Activated CD4-positive, alpha-beta memory T cell treated with anti-CD3 and anti-CD28 coated beads for 36 hours (primary cell): ENCODE data around the gene CYP2D6. TPM values are rescaled to one million over a fixed set of nuclear protein-coding genes. Genes with fewer than 3 reads are reported as not detected.
"Not testable (repeated sequence)": the region's sequence is repeated elsewhere in the genome, so short reads cannot be mapped to it uniquely, and the experiment has no call there.

Experiments
- CTCF ChIA-PET: fragments of 350-600 bp; sonication (Branson Sonifier 250); formaldehyde crosslinking; loops from one replicate; lab custom pipeline; 2021; ENCODE audit warnings: antibody characterized with exemption, inconsistent platforms; lab: Charles Lee
- POLR2A ChIA-PET: fragments of 350-600 bp; sonication (Branson Sonifier 250); formaldehyde crosslinking; loops from one replicate; lab custom pipeline; 2021; ENCODE audit warnings: antibody characterized with exemption; lab: Charles Lee
- DNase-seq: peaks from one replicate; pipeline ENCODE4 v3.0.0-alpha.2; 2020
- H3K27ac Mint-ChIP-seq: one replicate; pipeline ENCODE4 v1.8.0; 2021; ENCODE audit warnings: mixed read lengths
- H3K27me3 Mint-ChIP-seq: one replicate; pipeline ENCODE4 v1.8.0; 2021; ENCODE audit warnings: mixed read lengths
- H3K36me3 Mint-ChIP-seq: one replicate; pipeline ENCODE4 v1.8.0; 2021; ENCODE audit warnings: mixed read lengths
- H3K4me1 Mint-ChIP-seq: one replicate; pipeline ENCODE4 v1.8.0; 2021; ENCODE audit warnings: low read depth, mixed read lengths
- H3K4me3 Mint-ChIP-seq: one replicate; pipeline ENCODE4 v1.8.0; 2021; ENCODE audit warnings: mild to moderate bottlenecking, mixed read lengths
- H3K9me3 Mint-ChIP-seq: one replicate; pipeline ENCODE4 v1.8.0; 2021; ENCODE audit warnings: mixed read lengths
- intact Hi-C: fragments of 100-400 bp; cut with micrococcal nuclease; formaldehyde crosslinking; loops from one replicate; pipeline ENCODE4 v1.15.1; 2023
- total RNA-seq, 2 experiments: library from RNA; stranded (reverse); gene quantifications; one replicate each; pipeline ENCODE4 v1.2.3, GENCODE V29; 2021

Gene CYP2D6
- total RNA-seq, 2 experiments from 2014 or later, result 1.5 to 1.9 TPM

DNA sequence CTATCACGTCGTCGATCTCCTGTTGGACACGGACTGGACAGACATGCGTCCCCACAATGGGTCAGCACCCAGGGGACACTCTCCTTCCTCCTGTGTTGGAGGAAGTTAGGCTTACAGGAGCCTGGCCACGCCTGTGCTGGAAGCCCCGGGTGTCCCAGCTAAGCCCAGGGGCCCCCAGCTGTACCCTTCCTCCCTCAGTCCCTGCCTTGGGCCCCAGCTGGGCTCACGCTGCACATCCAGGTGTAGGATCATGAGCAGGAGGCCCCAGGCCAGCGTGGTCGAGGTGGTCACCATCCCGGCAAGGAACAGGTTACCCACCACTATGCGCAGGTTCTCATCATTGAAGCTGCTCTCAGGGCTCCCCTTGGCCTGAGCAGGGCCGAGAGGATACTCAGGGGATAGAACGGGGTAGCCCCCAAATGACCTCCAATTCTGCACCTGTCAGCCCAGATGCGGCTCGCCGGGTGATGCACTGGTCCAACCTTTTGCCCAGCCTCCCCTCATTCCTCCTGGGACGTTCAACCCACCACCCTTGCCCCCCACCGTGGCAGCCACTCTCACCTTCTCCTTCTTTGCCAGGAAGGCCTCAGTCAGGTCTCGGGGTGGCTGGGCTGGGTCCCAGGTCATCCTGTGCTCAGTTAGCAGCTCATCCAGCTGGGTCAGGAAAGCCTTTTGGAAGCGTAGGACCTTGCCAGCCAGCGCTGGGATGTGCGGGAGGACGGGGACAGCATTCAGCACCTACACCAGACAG is 10.9 kb upstream of the CYP2D6 start:
- H3K4me1 Mint-ChIP-seq, H3K4me3 Mint-ChIP-seq, DNase-seq, H3K27me3 Mint-ChIP-seq, H3K27ac Mint-ChIP-seq, POLR2A ChIA-PET, H3K9me3 Mint-ChIP-seq, CTCF ChIA-PET, intact Hi-C loops: not testable (repeated sequence)
- peaks cover 11% of the 10 kb centered on the region for H3K36me3 Mint-ChIP-seq

DNA sequence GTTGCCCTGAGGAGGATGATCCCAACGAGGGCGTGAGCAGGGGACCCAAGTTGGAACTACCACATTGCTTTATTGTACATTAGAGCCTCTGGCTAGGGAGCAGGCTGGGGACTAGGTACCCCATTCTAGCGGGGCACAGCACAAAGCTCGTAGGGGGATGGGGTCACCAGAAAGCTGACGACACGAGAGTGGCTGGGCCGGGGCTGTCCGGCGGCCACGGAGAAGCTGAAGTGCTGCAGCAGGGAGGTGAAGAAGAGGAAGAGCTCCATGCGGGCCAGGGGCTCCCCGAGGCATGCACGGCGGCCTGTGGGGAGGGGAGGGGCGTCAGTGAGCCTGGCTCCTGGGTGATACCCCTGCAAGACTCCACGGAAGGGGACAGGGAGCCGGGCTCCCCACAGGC is 9.5 kb upstream of the CYP2D6 start:
- CTCF ChIA-PET, POLR2A ChIA-PET, H3K4me3 Mint-ChIP-seq, H3K4me1 Mint-ChIP-seq, H3K27me3 Mint-ChIP-seq, H3K9me3 Mint-ChIP-seq, DNase-seq, intact Hi-C loops, H3K36me3 Mint-ChIP-seq, H3K27ac Mint-ChIP-seq: not testable (repeated sequence)

DNA sequence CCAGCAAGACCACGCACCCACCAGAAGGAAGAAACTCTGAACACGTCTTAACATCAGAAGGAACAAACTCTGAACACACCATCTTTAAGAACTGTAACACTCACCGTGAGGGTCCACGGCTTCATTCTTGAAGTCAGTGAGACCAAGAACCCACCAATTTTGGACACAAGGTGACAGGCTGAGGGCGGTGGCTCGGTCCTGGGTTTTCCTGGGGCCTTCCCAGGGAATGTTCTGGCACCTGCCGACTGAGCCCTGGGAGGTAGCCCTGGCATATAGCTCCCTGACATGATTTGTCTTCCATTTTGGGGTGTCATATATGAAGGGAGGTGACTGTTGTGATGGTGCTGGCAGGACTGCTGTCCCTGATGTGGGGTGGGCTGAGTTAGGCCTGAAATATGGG is 8.9 kb upstream of the CYP2D6 start:
- POLR2A ChIA-PET, H3K27me3 Mint-ChIP-seq, H3K36me3 Mint-ChIP-seq, H3K4me3 Mint-ChIP-seq, H3K4me1 Mint-ChIP-seq, H3K27ac Mint-ChIP-seq, DNase-seq, H3K9me3 Mint-ChIP-seq, intact Hi-C loops: not testable (repeated sequence)
- CTCF ChIA-PET, result interaction anchor here (0.6 kb wide), 1 partner anchor 42 kb away, joined by 3 read pairs; no protein-coding TSS in a partner anchor

DNA sequence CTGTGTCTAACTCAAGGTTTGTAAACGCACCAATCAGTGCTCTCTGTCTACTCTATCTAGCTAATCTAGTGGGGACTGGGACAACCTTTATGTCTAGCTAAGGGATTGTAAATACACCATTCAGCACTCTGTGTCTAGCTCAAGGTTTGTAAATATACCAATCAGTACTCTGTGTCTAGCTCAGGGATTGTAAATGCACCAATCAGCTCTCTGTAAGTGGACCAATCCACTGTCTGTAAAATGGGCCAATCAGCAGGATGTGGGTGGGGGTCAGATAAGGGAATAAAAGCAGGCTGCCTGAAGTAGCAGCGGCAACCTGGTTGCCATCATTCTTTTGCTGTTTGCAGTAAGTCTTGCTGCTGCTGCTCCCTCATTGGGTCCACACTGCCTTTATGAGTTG is 8.4 kb upstream of the CYP2D6 start:
- no peak for DNase-seq
- H3K4me3 Mint-ChIP-seq, result no peak overlapping the region
- H3K9me3 Mint-ChIP-seq, result no peaks in the 10 kb centered on the region
- H3K36me3 Mint-ChIP-seq, result peaks cover 6% of the 10 kb centered on the region
- H3K27ac Mint-ChIP-seq, result no peak overlapping the region
- H3K27me3 Mint-ChIP-seq, result no peaks in the 10 kb centered on the region
- POLR2A ChIA-PET, result no interaction called here
- H3K4me1 Mint-ChIP-seq, result no peaks in the 10 kb centered on the region
- intact Hi-C loops, result no loop called here
- CTCF ChIA-PET, result interaction anchor here (0.6 kb wide), 1 partner anchor 42 kb away, joined by 3 read pairs; no protein-coding TSS in a partner anchor

DNA sequence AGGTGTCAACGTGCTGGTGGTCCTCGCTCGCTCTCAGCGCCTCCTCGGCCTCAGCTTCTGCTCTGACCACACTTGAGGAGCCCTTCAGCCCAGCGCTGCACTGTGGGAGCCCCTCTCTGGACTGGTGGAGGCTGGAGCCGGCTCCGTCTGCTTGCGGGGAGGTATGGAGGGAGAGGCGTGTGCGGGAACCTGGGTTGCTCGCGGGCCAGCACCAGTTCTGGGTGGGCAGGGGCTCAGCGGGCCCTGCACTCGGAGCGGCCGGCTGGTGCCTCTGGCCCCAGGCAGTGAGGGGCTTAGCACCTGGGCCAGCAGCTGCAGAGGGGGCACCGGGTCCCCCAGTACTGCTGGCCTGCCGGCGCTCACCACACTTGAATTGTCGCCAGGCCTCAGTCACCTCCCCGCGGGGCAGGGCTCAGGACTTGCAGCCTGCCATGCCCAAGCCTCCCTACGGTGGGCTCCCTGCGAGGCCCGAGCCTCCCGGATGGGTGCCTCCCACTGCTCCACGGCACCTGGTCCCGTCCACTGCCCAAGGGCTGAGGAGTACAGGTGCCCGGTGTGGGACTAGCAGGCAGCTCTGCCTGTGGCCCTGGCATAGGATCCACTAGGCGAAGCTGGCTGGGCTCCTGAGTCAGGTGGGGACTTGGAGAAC is 7.6 kb upstream of the CYP2D6 start:
- no peaks in the 10 kb centered on the region for H3K27me3 Mint-ChIP-seq
- H3K9me3 Mint-ChIP-seq, result no peaks in the 10 kb centered on the region
- ChIA-PET POLR2A (no interaction called here), CTCF (no interaction called here)
- no peak overlapping the region for H3K4me3 Mint-ChIP-seq
- H3K36me3 Mint-ChIP-seq, result peaks cover 6% of the 10 kb centered on the region
- intact Hi-C loops, result no loop called here
- no peak overlapping the region for H3K27ac Mint-ChIP-seq
- no peaks in the 10 kb centered on the region for H3K4me1 Mint-ChIP-seq
- DNase-seq, result no peak

DNA sequence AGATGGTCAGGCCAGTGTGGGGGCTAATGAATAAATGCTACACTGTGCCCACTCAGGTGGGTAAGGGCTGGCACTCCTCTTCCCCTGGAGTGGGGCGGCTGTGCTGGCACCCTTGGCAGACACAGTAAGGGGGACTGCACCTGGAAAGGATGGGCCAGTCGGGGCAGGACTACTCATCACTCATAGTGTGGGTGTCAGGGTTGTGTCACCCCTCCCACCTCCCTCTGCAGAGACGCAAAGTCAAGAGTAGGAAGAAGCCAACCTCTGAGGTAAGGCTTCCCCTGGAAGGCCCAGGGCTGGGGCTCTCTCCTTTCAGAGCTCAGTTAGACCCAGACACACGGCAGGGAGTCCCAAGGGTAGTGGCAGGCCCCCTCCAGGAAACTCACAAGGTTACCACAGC is 5.1 kb upstream of the CYP2D6 start:
- H3K4me3 Mint-ChIP-seq, CTCF ChIA-PET, POLR2A ChIA-PET, DNase-seq, H3K27me3 Mint-ChIP-seq, H3K36me3 Mint-ChIP-seq, H3K4me1 Mint-ChIP-seq, intact Hi-C loops, H3K27ac Mint-ChIP-seq, H3K9me3 Mint-ChIP-seq: not testable (repeated sequence)

DNA sequence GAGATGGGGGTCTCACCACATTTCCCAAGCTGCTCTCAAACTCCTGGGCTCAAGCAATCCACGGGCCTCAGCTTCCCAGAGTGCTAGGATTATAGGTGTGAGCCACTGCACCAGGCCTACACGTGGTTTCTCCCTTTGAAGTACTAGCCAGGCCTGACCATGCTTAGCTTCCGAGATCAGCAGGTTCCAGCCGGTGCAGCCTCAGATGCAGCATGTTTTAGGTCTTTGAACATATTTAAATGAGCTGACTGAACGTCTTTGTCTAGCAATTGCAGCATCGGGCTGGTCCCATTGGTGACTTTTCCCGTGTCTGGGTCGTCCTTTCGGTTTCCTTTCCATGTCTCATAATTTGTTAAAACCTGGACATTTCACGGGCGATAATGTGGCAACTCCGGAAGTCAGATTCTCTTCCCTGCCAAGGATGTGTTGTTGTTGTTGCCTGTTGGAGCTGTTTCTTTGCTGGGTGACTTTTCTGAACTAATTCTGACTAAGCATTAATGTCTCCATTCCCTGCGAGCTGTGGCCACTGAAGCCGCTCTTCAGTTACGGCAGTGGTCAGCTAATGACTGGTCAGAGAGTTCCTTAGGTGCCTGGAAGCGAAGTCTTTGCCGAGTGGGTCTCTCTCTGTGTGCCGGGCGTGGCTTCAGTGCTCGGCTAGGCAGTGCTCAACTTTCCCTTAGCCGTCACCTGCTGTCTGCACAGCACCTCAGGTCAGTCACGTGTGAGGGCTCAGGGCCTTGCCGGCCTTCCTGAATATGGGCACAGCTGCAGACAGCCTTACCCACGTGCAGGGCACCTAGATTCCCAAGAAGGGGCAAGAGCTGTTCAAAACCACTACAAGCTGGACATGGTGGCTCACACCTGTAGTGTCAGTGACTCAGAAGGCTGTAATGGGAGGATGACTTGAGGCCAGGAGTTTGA is 3.8 kb upstream of the CYP2D6 start:
- intact Hi-C loops, result no loop called here
- peaks cover 2% of the 10 kb centered on the region for H3K36me3 Mint-ChIP-seq
- no peaks in the 10 kb centered on the region for H3K9me3 Mint-ChIP-seq
- CTCF ChIA-PET, result interaction anchor here (2.2 kb wide), 1 partner anchor 43 kb away, joined by 7 read pairs; no protein-coding TSS in a partner anchor
- no peaks in the 10 kb centered on the region for H3K4me1 Mint-ChIP-seq
- H3K4me3 Mint-ChIP-seq, result no peak overlapping the region
- POLR2A ChIA-PET, result interaction anchor here (0.6 kb wide), 1 partner anchor 172 kb away, joined by 3 read pairs; no protein-coding TSS in a partner anchor
- H3K27me3 Mint-ChIP-seq, result no peaks in the 10 kb centered on the region
- no peak for DNase-seq
- no peak overlapping the region for H3K27ac Mint-ChIP-seq

DNA sequence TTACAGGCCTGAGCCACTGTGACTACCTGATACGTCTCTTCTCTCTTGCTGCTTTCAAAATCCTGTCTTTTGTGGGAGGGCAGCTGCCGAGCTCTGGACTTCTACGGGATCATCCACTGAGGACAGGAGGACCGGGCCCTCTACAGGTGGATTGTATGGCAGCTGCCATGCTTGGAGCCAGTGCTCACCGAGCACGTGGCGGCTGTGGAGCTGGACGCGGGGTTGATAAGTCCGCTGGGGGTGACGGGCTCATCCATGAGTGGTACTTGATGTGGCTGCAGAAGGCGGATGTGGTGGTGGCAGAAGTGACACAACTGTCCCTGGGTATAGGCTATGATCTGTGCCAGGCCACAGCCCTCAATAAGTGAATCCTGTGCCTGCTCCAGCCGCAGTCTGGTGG is 1.8 kb upstream of the CYP2D6 start:
- no peaks in the 10 kb centered on the region for H3K36me3 Mint-ChIP-seq
- H3K4me1 Mint-ChIP-seq, result no peaks in the 10 kb centered on the region
- ChIA-PET CTCF (interaction anchor here (0.6 kb wide), 1 partner anchor 529 kb away, joined by 3 read pairs; no protein-coding TSS in a partner anchor), POLR2A (no interaction called here)
- no peak overlapping the region for H3K27ac Mint-ChIP-seq
- DNase-seq, result no peak
- intact Hi-C loops, result no loop called here
- H3K4me3 Mint-ChIP-seq, result no peak overlapping the region
- H3K9me3 Mint-ChIP-seq, result no peaks in the 10 kb centered on the region
- H3K27me3 Mint-ChIP-seq, result no peaks in the 10 kb centered on the region

DNA sequence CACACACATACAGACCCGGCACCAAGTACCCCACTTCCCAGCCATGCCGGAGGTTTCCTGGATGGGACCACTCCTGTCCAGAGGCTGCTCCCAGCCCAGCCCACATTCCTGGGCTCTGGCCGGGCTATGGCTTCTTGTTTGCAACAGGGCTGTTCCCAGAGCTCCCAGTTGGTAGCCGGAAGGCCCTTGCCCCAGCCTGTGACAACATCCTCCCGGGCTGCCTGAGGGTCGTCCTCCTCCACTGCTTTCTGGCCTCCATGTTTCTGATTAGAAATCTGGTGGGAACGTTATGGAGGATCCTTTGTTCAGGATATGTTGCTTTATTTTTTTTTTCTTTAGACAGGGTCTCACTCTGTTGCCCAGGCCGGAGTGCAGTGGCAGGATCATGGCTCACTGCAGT is 952 bp upstream of the CYP2D6 start:
- H3K36me3 Mint-ChIP-seq, result no peaks in the 10 kb centered on the region
- intact Hi-C loops, result no loop called here
- CTCF ChIA-PET, result no interaction called here
- H3K27me3 Mint-ChIP-seq, result no peaks in the 10 kb centered on the region
- DNase-seq, result no peak
- H3K9me3 Mint-ChIP-seq, result no peaks in the 10 kb centered on the region
- H3K27ac Mint-ChIP-seq, result no peak overlapping the region
- no peak overlapping the region for H3K4me3 Mint-ChIP-seq
- POLR2A ChIA-PET, result interaction anchor here (0.7 kb wide), 1 partner anchor 231 kb away, joined by 4 read pairs; no protein-coding TSS in a partner anchor
- H3K4me1 Mint-ChIP-seq, result no peaks in the 10 kb centered on the region

DNA sequence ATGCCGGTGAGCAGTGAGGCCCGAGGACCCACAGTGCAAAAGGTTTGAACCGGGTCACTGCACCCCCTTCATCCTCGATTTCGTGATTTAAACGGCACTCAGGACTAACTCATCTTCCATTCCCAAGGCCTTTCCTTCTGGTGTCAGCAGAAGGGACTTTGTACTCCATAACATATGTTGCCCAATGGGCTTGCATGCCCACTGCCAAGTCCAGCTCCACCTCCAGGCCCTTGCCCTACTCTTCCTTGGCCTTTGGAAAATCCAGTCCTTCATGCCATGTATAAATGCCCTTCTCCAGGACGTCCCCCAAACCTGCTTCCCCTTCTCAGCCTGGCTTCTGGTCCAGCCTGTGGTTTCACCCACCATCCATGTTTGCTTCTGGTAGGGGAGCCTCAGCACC is 428 bp downstream of the CYP2D6 start:
- POLR2A ChIA-PET, result not testable (repeated sequence)

DNA sequence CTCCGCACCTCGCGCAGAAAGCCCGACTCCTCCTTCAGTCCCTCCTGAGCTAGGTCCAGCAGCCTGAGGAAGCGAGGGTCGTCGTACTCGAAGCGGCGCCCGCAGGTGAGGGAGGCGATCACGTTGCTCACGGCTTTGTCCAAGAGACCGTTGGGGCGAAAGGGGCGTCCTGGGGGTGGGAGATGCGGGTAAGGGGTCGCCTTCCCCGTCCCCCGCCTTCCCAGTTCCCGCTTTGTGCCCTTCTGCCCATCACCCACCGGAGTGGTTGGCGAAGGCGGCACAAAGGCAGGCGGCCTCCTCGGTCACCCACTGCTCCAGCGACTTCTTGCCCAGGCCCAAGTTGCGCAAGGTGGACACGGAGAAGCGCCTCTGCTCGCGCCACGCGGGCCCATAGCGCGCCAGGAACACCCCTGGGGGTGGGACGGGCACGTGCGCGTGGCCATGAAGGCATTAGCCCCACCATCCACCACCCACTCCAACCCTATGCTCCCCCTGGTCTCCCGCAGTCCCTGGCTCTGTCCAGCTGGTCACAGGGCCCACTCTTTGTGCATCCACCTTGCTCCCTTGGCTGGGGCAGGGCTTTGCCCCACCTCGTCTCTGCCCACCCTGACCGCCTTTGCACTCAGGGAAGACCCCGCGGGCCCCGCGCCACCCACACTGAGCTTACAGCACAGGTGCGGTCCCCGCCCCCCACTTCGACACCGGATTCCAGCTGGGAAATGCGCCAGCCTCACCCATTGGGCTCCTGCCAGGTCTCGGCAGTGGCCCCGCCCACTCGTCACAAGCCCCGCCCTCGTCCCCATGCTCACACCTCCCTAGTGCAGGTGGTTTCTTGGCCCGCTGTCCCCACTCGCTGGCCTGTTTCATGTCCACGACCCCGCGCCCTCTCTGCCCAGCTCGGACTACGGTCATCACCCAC is 1.6 kb downstream of the CYP2D6 start:
- H3K27me3 Mint-ChIP-seq, H3K9me3 Mint-ChIP-seq, H3K27ac Mint-ChIP-seq, H3K4me3 Mint-ChIP-seq, intact Hi-C loops, CTCF ChIA-PET, H3K36me3 Mint-ChIP-seq, H3K4me1 Mint-ChIP-seq, POLR2A ChIA-PET: not testable (repeated sequence)
- peak; percentile 24 for DNase-seq

More for the DNA sequence above, 428 bp downstream of the CYP2D6 start:
- H3K27ac Mint-ChIP-seq, H3K4me3 Mint-ChIP-seq, H3K36me3 Mint-ChIP-seq, intact Hi-C loops, H3K27me3 Mint-ChIP-seq, CTCF ChIA-PET, DNase-seq, H3K9me3 Mint-ChIP-seq, H3K4me1 Mint-ChIP-seq: not testable (repeated sequence)
